Right lobe of liver (tissue), 4 donors: ENCODE results near the gene CXorf38.

ENCODE experiments used
- POLR2A ChIP-seq: fragments of 450-650 bp; IDR thresholded peaks from one replicate; pipeline ENCODE4 v1.6.1; 2017; ENCODE audit warnings: antibody characterized with exemption, mild to moderate bottlenecking
- TF ChIP-seq, protein P1 (sequence below), 4 donors: fragments of 200-600 bp in 3 of 4; fragments of 450-650 bp in 1 of 4; IDR thresholded peaks; one replicate each; pipeline versions ENCODE4 v1.5.1 to v1.8.0; 2016 to 2022; ENCODE audit warnings: antibody characterized with exemption in 4 of 4, mild to moderate bottlenecking in 2 of 4
- donor health status: DM: no; HTN: no; CAD: no.
- donor health status: DM: no; HTN: no; CAD: no.
- donor health status: DM: no; HTN: yes; CAD: no.

DNA sequence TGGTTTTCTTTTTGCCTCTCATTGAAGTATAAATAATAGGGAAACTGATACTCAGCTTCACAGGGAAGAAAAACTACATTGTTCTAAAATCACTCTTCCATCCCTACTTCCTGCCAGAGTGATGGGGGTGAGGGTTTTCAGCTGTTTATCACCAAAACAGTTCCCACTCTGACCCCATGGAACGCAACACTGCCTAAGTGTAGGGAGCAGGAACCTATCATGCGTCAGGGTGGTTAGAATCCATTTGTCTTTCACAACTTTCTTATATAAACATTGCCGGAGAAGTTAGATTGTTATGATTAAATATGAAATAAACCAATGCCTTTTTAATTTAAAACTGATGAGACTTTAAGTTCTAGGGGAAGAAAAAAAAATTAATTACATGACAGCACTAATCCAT is 40.0 kb downstream of the CXorf38 start:
- TF ChIP-seq, protein P1, sequence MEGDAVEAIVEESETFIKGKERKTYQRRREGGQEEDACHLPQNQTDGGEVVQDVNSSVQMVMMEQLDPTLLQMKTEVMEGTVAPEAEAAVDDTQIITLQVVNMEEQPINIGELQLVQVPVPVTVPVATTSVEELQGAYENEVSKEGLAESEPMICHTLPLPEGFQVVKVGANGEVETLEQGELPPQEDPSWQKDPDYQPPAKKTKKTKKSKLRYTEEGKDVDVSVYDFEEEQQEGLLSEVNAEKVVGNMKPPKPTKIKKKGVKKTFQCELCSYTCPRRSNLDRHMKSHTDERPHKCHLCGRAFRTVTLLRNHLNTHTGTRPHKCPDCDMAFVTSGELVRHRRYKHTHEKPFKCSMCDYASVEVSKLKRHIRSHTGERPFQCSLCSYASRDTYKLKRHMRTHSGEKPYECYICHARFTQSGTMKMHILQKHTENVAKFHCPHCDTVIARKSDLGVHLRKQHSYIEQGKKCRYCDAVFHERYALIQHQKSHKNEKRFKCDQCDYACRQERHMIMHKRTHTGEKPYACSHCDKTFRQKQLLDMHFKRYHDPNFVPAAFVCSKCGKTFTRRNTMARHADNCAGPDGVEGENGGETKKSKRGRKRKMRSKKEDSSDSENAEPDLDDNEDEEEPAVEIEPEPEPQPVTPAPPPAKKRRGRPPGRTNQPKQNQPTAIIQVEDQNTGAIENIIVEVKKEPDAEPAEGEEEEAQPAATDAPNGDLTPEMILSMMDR (IDR thresholded peaks at IDR 0.05), result no peak
- TF ChIP-seq POLR2A, result no peak
